ENCODE measurements around the gene RBMXL3.
A peak's percentile ranks its signal among the peaks of the same experiment; 100 is the strongest.
"Not testable (repeated sequence)": the region's sequence is repeated elsewhere in the genome, so short reads cannot be mapped to it uniquely, and the experiment has no call there.

RBMXL3 gene

DNA sequence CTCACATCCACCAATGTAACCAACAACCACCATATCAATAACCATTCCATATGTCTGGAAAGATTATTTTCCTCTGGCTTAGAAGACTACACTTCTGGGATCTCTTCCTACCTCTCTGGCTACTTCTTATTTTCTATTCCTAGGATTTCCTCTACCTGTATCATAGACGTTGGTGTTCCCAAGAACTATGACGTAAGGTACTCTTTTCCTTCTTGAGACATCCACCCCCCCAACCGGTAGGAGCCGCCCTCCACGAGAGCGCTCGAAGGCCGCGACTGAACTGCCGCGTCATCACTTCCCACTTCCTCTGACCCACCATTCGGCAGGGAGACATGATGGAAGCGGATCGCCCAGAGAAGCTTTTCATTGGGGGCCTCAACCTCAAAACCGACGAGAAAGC lies at the start of gene RBMXL3:
Gene RBMXL3, plus strand, starts transcription at position 301 of the 400 bp plus-strand sequence. Its CDS starts 32 bp downstream, at position 333.
- no peak for DNase-seq (ENCODE audit: low spot score)

DNA sequence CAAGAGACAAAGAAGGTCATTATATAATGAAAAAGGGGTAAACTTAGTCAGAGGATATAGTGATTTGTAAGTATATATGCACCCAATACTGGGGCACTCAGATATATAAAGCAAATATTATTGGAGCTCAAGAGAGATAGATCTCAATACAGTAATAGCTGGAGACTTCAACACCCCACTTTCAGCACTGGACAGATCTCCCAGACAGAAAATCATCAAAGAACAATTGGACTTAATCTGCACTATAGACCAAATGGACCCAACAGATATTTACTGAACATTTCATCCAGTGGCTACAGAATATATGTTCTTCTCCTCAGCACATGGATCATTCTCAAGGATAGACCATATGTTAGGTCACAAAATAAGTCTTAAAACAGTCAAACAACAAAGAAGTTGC lies 47.2 kb upstream of the RBMXL3 start:
- DNase-seq (ENCODE audit: low spot score), result no peak

DNA sequence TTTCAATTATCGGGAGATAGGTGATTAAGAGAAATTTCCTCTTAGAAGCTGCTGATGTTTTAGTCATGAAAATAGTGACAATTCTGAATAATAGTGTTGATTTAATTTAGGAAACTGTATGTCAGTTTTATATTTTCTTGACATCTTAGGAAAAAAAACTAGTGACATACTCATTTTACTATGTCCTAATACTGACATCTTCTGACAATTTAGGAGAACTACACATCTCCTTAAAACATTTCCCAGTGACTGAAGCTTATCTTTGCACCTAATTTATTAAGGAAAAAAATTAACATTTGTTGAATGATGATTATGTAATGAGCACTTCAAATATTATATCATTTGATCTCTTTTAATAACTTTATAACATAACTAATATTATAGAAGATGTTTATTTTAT lies 42.0 kb upstream of the RBMXL3 start:
- DNase-seq (ENCODE audit: low spot score), result peak; percentile 39

DNA sequence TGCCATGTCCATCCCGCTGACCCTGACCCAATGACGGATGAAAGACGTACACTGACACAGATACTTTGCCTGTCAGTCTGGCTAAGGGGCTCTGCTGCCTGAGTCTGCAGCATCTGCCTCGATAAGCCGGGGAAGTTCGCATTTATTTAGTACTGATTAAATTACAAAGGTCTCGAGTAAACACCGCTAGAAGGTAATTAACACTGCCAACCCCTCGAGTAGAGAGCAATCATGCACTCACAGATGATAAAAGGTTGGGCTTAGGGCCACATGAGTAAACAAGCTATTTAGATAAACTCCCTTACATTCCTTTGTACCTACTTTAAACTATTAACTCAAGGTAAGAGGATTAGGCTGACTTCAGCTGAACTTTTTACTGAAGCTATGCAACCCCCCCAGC lies 16.0 kb upstream of the RBMXL3 start:
- no peak for DNase-seq (ENCODE audit: low spot score)

DNA sequence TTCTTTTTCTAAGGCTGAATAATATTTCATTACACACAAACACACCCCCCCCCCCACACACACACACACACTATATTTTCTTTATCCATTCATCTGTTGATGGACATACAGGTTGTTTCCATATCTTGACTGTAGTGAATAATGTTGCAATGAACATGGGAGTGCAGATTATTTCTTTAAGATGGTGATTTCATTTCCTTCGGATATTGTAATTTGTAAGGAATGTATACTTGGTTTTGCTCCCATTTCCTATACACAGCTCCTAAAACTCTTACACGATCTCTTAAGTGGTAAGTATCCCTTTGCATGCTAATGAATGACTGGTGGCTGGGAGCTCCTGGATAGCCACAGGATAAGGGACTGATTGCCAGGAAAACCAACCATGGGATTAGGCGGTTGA lies 14.7 kb upstream of the RBMXL3 start:
- DNase-seq (ENCODE audit: low spot score), result no peak

DNA sequence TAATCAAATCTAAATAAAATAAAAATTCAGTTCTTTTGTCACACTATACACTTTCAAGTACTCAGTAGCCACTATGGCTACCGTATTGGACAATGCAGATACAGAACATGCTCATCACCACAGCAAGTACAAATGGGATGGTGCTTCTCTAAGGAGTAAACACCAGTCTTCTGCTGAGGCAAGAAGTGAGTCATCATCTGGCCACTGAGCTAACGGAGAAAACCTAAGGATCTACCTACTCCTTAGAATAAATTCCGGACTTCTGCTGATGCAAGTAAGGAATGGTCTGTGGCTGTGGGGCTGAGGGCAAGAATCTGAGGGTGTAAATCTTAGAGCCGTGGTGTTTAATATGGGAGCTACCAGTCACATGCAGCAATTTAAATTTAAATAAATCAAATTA lies 11.3 kb upstream of the RBMXL3 start:
- DNase-seq (ENCODE audit: low spot score), result no peak

DNA sequence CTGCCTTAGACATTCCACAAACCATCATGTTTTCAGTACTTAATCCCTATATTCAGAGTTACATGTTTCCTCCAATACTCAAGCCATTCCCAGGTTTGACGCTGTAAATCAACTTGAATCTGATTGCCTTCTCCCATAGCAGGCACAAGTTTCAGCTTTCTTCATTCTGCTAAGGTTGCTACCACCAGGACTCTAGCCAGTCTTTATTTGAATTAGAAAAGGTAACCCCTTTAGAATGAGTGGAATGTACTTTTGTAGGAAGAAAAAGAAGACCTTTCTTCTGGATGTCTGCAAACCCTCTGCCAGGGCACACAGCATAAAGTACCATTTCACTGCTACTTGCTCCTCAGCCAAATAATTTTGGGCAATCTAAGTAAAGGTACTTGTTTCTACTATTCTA lies 10.7 kb upstream of the RBMXL3 start:
- no peak for DNase-seq (ENCODE audit: low spot score)

DNA sequence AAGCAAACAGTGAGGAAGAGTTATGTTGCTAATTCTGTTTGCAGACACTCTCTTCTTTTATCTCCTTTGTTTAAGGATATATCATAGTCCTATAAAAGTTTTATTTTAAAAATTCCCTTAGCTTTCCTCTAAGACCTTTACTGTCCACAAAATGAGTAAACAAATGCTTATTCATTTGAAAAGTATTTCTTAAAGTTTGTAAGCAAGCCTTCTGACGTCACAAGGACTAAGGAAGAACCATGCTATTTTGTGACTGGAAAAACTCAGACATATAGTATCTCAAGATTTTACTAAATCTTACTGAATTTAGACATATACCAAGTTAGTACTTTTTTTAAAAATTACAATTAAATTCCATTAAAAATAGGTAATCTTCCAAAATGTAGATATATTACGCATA lies 5.2 kb upstream of the RBMXL3 start:
- no peak for DNase-seq (ENCODE audit: low spot score)

DNA sequence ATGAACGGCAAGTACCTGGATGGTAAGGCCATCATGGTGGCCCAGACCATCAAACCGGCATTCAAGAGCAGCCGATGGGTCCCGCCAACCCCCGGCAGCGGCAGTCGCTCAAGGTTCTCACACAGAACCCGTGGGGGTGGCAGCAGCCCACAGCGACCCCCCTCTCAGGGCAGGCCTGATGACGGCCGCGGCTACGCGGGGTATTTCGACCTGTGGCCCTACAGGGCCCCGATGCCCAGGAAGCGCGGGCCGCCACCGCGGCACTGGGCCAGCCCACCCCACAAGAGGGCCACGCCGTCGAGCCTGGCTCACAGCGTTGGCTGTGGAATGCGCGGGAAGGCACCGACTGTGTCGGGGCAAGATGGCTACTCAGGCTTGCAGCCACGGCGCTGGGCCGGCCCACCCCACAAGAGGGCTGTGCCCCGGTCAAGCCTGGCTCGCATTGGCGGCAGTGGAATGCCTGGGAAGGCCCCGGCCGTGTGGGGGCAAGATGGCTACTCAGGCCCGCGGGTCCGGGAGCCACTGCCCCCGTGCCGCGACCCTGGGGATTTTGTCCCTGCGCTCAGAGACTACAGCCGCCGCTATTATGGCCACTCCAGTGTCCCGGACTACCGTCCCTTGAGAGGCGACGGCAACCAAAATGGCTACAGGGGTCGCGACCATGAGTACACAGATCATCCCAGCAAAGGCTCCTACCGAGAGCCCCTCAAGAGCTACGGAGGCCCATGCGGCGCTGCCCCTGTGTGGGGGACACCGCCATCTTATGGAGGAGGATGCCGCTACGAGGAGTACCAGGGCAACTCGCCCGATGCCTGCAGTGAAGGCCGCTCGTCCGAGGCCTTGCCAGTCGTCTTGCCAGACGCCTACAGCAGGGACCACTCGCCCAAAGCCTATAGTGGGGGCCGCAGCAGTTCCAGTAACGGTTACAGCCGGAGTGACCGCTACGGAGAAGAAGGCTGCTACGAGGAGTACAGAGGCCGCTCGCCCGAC lies 731 bp downstream of the RBMXL3 start:
- no peak for DNase-seq (ENCODE audit: low spot score)

DNA sequence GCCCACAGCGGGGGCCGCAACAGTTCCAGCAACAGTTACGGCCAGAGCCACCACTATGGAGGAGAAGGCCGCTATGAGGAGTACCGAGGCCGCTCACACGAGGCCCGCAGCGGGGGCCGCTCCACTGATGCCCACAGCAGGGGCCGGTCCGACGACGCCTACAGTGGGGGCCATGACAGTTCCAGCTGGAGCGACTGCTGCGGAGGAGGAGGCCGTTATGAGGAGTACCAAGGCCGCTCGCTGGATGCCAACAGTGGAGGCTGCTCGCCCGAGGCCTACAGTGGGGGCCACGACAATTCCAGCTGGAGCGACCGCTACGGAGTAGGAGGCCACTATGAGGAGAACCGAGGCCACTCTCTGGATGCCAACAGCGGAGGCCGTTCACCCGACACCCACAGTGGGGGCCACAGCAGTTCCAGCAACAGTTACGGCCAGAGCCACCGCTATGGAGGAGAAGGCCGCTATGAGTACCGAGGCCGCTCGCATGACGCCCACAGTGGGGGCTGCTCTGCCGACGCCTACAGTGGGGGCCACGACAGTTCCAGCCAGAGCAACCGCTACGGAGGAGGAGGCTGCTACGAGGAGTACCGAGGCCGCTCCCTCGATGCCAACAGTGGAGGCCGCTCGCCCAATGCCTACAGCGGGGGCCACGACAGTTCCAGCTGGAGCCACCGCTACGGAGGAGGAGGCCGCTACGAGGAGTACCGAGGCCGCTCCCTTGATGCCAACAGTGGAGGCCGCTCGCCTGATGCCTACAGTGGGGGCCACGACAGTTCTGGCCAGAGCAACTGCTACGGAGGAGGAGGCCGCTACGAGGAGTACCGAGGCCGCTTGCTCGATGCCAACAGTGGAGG lies 1.7 kb downstream of the RBMXL3 start:
- no peak for DNase-seq (ENCODE audit: low spot score)

DNA sequence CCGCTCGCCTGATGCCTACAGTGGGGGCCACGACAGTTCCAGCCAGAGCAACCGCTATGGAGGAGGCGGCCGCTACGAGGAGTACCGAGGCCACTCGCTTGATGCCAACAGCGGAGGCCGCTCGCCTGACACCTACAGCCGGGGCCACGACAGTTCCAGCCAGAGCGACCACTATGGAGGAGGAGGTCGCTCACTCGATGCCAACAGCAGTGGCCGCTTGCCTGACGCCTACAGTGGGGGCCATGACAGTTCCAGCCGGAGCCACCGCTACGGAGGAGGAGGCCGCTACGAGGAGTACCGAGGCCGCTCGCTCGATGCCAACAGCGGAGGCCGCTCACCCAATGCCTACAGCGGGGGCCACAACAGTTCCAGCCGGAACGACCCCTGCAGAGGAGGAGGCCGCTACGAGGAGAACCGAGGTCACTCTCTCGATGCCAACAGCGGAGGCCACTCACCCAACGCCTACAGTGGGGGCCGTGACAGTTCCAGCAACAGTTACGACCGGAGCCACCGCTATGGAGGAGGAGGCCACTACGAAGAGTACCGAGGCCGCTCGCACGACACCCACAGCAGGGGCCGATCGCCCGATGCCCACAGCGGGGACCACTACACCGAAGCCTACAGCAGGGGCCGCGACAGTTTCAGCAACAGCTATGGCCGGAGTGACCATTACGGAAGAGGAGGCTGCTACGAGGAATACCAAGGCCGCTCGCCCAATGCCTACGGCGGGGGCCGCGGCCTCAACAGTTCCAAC lies 2.5 kb downstream of the RBMXL3 start:
- no peak for DNase-seq (ENCODE audit: low spot score)

DNA sequence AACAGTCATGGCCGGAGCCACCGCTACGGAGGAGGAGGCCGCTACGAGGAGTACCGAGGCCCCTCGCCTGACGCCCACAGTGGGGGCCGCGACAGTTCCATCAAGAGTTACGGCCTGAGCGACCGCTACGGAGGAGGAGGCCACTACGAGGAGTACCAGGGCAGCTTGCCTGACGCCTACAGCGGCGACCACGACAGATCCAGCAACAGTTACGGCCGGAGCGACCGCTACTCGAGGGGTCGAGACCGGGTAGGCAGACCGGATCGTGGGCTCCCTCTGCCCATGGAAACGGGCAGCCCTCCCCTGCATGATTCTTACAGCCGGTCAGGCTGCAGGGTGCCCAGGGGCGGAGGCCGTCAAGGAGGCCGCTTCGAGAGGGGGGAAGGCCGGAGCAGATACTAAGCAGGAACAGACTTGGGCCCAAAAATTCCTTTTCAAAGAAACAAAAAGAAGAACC lies 3.1 kb downstream of the RBMXL3 start:
- no peak for DNase-seq (ENCODE audit: low spot score)

DNA sequence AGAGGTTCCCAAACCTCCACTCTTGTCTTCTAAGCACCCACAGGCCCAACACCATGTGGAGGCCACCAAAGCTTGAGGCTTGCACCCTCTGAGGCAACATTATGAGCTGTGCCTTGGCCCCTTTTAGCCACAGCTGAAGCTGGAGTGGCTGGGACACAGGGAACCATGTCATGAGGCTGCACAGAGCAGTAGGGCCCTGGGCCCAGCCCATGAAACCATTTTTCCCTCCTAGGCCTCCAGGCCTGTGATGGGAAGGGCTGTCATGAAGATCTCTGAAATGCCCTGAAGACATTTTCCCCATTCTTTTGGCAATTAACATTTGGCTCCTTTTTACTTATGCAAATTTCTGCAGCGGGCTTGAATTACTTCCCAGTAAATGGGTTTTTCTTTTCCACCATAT lies 14.8 kb downstream of the RBMXL3 start:
- no peak for DNase-seq (ENCODE audit: low spot score)

DNA sequence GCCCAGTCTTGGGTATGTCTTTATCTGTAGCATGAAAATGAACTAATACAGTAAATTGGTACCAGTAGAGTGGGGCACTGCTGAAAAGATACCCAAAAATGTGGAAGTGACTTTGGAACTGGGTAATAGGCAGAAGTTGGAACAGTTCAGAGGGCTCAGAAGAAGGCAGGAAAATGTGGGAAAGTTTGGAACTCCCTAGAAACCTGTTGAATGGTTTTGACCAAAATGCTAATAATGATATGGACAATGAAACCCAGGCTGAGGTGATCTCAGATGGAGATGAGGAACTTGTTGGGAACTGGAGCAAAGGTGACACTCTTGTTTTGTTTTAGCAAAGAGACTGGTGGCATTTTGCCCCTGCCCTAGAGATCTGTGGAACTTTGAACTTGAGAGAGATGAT lies 20.3 kb downstream of the RBMXL3 start:
- not testable (repeated sequence) for DNase-seq (ENCODE audit: low spot score)

DNA sequence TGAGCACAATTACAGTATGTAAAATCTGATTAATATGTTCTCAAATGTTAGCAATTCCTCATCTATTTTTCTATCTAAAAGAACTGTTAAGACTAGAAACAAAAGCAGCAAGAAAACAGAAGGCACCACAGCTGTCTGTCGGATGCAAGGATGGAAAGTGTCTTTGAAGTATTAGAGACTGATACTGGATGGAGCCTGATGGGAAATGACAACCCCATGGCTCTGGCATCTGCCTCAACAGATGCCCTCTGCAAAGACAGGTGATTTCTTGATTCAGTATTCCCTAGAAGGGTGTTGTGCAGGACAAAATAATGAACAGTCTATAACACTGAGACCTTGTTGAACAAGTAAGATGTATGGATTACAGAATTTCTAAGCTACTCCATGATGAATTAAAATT lies 24.9 kb downstream of the RBMXL3 start:
- DNase-seq (ENCODE audit: low spot score), result no peak

DNA sequence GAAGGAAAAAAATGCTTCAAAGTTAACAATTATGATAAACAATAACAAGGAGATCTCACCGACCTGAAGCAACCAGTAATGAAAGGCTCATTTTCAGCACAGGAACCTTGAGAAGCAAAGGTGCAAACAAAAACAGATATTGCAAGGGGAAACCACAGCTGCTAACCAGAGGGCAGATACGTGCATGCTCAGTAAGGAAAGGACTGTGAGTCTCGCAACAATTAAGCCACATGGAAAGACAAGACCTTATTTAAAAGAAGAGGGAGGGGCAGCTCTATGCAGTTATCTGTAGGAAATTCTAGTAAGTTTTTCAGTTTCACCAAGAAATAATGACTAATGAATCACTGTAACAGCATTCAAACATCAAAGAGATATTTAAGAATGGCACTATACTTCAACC lies 25.4 kb downstream of the RBMXL3 start:
- no peak for DNase-seq (ENCODE audit: low spot score)

DNA sequence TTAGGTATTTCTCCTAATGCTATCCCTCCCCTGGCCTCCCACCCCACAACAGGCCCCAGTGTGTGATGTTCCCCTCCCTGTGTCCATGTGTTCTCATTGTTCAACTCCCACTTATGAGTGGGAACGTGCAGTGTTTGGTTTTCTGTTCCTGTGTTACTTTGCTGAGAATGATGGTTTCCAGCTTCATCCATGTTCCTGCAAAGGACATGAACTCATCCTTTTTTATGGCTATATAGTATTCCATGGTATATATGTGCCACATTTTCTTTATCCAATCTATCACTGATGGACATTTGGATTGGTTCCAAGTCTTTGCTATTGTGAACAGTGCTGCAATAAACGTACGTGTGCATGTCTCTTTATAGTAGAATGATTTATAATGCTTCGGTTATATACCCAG lies 28.1 kb downstream of the RBMXL3 start:
- not testable (repeated sequence) for DNase-seq (ENCODE audit: low spot score)

DNA sequence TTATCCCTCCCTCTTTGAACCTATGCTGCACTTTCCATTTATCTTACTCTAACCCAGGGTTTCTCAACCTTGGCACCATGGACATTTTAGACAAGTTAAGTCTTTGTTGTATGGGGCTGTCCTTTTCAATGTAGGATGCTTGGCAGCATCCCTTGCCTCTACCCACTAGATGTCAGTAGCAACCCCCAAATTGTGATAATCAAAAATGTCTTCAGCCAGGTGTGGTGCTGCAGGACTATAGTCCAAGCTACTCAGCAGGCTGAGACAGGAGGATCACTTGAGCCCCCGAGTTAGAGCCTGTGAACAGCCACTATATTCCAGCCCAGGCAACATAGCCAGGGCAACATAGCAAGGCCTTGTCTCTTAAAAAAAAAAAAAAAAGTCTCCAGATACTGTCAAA lies 37.7 kb downstream of the RBMXL3 start:
- peak; percentile 40 for DNase-seq (ENCODE audit: low spot score)

DNA sequence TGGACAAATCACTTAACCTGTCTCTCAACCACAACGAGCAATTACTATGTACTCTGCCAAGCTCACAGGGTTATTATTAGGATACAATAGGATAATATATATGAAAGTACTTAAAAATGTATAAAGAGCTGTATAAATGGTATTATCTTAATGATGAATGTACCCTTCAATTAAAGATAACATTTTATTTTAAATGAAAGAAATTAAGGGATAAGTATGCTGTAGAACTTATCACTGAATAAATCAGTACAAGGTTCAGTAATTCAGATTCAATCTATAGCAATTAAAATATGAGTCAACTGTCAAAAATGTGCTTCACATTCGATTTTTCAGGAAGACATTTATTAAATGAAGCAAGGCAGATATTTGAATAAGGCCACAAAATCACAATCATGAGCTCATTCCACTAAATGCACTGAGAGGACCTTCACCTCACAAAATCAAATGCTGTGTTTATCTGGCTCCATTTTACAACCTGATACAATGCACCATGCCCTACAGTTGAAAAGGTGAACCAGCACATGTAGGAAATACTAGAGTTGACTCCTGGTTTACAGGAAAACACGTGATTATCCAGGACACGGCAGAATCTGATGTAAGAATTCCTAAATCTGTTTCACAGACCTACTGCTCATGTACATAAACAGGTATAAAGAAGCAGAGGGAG lies 40.3 kb downstream of the RBMXL3 start:
- DNase-seq (ENCODE audit: low spot score), result no peak

DNA sequence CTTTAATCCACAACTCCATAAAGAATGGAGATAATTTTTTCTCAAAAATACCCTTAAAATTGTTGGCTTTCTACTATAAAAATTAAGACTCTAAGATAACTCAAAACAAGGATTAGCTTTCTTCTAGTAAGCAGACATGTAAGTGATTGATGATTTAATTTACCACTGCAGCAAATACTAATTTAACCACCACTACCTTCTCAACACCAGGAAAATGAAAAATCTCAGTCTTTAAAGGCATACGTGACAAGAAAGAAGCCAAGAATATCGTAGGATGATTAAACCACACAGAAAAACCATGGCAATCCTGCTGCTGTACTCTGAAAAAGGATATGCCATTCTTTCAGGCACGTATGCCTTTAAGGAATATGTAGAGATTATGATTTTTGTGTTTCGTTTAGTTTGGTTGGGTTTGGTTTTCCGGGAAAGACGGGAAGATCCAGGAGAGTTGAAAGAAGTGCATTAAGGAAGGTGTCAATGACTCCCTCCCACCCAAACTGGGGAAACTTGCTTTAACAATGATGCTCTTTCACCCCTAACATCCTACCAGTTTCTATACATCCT lies 43.8 kb downstream of the RBMXL3 start:
- no peak for DNase-seq (ENCODE audit: low spot score)
